Stimulated activated CD4-positive, alpha-beta T cell treated with anti-CD3 and anti-CD28 coated beads, Interleukin-2, amount 100 ng/mL, for 4 hours (primary cell): ENCODE results near the gene ALKBH2.

Source experiments
- DNase-seq: peaks from one replicate; pipeline ENCODE4 v3.0.0-alpha.2; 2020; ENCODE audit warnings: low read depth

ALKBH2 gene

GRCh38 chr12:109113661-109114321 lies 20.5 kb upstream of the ALKBH2 start:
- no peak for DNase-seq

GRCh38 chr12:109112720-109113465 lies 19.6 kb upstream of the ALKBH2 start:
- DNase-seq = no peak

GRCh38 chr12:109110988-109111495 lies 17.8 kb upstream of the ALKBH2 start:
- DNase-seq = peak; percentile 35

- no peak for DNase-seq
Measured at GRCh38 chr12:109109746-109110350, 16.6 kb upstream of the ALKBH2 start.

GRCh38 chr12:109105176-109105575 lies 11.9 kb upstream of the ALKBH2 start:
- DNase-seq = no peak

GRCh38 chr12:109102491-109102890 lies 9.2 kb upstream of the ALKBH2 start:
- DNase-seq = no peak

- DNase-seq = no peak
Measured at GRCh38 chr12:109100741-109101140, 7.5 kb upstream of the ALKBH2 start.

- no peak for DNase-seq
Measured at GRCh38 chr12:109099431-109100020, 6.3 kb upstream of the ALKBH2 start.

- no peak for DNase-seq
Measured at GRCh38 chr12:109098651-109099050, 5.4 kb upstream of the ALKBH2 start.

GRCh38 chr12:109098183-109098604 lies 4.9 kb upstream of the ALKBH2 start:
- peak; percentile 14 for DNase-seq

GRCh38 chr12:109097435-109098182 lies 4.3 kb upstream of the ALKBH2 start, which contains the start of gene UNG:
Gene UNG (plus strand): TSS chr12:109097597. CDS start chr12:109097680, 83 bp downstream.
- peak; percentile 96 for DNase-seq

- no peak for DNase-seq
Measured at GRCh38 chr12:109097140-109097434, 3.8 kb upstream of the ALKBH2 start.

- no peak for DNase-seq
Measured at GRCh38 chr12:109092497-109093021, 713 bp downstream of the ALKBH2 start.

- no peak for DNase-seq
Measured at GRCh38 chr12:109089683-109090082, 3.6 kb downstream of the ALKBH2 start.

- no peak for DNase-seq
Measured at GRCh38 chr12:109088818-109089217, 4.5 kb downstream of the ALKBH2 start.

- no peak for DNase-seq
Measured at GRCh38 chr12:109087250-109087649, 6.0 kb downstream of the ALKBH2 start.

- DNase-seq = no peak
Measured at GRCh38 chr12:109085590-109085989, 7.7 kb downstream of the ALKBH2 start.

- no peak for DNase-seq
Measured at GRCh38 chr12:109084425-109084824, 8.8 kb downstream of the ALKBH2 start.

GRCh38 chr12:109082751-109083150 lies 10.5 kb downstream of the ALKBH2 start:
- no peak for DNase-seq

- no peak for DNase-seq
Measured at GRCh38 chr12:109074866-109075265, 18.4 kb downstream of the ALKBH2 start.
